ENCODE data around the gene HINFP.

HINFP gene

GRCh38 chr11:119106564-119107537 is 14.5 kb upstream of the HINFP start, which contains the start of gene C2CD2L:
TSS of gene C2CD2L (plus strand) at chr11:119107344. CDS start at chr11:119107742, 398 bp downstream.
- no peaks in the 10 kb centered on the region for H3K27me3 Mint-ChIP-seq (ENCODE audit: low read depth)
- peak within 1 kb of the TSS; percentile 89 to 93 (median 89) for H3K27ac Mint-ChIP-seq
- peak within 1 kb of the TSS; percentile 89 to 95 (median 91) for H3K4me3 Mint-ChIP-seq
- TF ChIP-seq, protein P1, sequence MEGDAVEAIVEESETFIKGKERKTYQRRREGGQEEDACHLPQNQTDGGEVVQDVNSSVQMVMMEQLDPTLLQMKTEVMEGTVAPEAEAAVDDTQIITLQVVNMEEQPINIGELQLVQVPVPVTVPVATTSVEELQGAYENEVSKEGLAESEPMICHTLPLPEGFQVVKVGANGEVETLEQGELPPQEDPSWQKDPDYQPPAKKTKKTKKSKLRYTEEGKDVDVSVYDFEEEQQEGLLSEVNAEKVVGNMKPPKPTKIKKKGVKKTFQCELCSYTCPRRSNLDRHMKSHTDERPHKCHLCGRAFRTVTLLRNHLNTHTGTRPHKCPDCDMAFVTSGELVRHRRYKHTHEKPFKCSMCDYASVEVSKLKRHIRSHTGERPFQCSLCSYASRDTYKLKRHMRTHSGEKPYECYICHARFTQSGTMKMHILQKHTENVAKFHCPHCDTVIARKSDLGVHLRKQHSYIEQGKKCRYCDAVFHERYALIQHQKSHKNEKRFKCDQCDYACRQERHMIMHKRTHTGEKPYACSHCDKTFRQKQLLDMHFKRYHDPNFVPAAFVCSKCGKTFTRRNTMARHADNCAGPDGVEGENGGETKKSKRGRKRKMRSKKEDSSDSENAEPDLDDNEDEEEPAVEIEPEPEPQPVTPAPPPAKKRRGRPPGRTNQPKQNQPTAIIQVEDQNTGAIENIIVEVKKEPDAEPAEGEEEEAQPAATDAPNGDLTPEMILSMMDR (IDR thresholded peaks at IDR 0.05; ENCODE audit: unreplicated experiment in 3 of 3): no peak
- peaks cover 49% of the 10 kb centered on the region for H3K4me1 Mint-ChIP-seq
- H3K9me3 Mint-ChIP-seq: no peaks in the 10 kb centered on the region
- H3K36me3 Mint-ChIP-seq (ENCODE audit: low read depth): peaks cover 11% of the 10 kb centered on the region

DNA sequence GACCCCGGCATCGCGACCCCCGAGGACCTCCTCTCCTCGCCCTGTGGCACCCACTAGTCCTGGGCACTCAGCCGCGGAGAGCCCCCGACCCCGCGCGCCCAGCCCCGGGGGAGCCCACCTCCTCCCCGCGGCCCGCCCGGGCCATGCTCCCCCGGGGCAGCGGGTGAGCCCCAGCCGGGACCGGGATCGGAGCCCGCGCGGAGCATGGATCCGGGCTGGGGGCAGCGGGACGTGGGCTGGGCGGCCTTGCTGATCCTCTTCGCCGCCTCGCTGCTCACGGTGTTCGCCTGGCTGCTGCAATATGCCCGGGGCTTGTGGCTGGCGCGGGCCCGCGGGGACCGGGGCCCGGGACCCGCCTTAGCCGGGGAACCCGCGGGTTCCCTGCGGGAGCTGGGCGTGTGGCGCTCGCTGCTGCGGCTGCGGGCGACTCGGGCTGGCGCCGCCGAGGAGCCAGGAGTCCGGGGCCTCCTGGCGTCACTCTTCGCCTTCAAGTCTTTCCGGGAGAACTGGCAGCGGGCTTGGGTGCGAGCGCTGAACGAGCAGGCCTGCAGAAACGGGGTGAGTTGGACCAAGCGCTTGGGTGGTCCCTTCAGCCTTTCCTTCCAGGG is 13.7 kb upstream of the HINFP start:
- Mint-ChIP-seq H3K27me3 (ENCODE audit: low read depth) (no peaks in the 10 kb centered on the region), H3K4me3 (peak overlapping the region; percentile 89 to 91 (median 89)), H3K36me3 (ENCODE audit: low read depth) (peaks cover 12% of the 10 kb centered on the region), H3K27ac (peak overlapping the region; percentile 40 to 56 (median 49)), H3K9me3 (no peaks in the 10 kb centered on the region), H3K4me1 (peaks cover 49% of the 10 kb centered on the region)
- TF ChIP-seq, protein P1 (IDR thresholded peaks at IDR 0.05; ENCODE audit: unreplicated experiment in 3 of 3): no peak

- Mint-ChIP-seq H3K9me3 (no peaks in the 10 kb centered on the region), H3K27ac (peak overlapping the region; percentile 40 to 56 (median 49)), H3K4me3 (peak overlapping the region; percentile 82 to 91 (median 89)), H3K27me3 (ENCODE audit: low read depth) (no peaks in the 10 kb centered on the region), H3K36me3 (ENCODE audit: low read depth) (peaks cover 12% of the 10 kb centered on the region), H3K4me1 (peaks cover 49% of the 10 kb centered on the region)
- TF ChIP-seq, protein P1 (IDR thresholded peaks at IDR 0.05; ENCODE audit: unreplicated experiment in 3 of 3): no peak
Observed at GRCh38 chr11:119108146-119108856, 13.1 kb upstream of the HINFP start.

DNA sequence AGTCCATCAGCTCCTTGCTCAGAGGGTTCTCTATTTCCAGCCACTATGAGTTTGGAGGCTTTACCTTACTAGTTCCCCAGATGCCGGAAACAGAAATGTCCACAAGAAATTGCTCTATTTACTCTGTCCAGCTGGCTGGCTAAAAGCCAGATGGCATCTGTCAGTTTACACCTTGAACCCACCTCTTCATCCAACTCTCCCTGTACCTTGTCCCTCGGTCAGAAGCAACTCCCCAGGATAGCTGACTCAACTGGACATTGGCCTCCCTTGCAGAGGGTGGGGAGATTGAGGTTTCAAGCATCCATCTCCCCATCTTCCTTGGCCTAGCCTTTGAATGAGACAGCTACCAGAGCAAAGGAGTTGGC is 12.5 kb upstream of the HINFP start:
- Mint-ChIP-seq H3K9me3 (no peaks in the 10 kb centered on the region), H3K4me3 (peak overlapping the region; percentile 82 to 91 (median 89)), H3K27ac (peak overlapping the region; percentile 40 to 56 (median 49)), H3K27me3 (ENCODE audit: low read depth) (no peaks in the 10 kb centered on the region), H3K4me1 (peaks cover 46% of the 10 kb centered on the region), H3K36me3 (ENCODE audit: low read depth) (peaks cover 12% of the 10 kb centered on the region)
- TF ChIP-seq, protein P1 (IDR thresholded peaks at IDR 0.05; ENCODE audit: unreplicated experiment in 3 of 3): no peak

DNA sequence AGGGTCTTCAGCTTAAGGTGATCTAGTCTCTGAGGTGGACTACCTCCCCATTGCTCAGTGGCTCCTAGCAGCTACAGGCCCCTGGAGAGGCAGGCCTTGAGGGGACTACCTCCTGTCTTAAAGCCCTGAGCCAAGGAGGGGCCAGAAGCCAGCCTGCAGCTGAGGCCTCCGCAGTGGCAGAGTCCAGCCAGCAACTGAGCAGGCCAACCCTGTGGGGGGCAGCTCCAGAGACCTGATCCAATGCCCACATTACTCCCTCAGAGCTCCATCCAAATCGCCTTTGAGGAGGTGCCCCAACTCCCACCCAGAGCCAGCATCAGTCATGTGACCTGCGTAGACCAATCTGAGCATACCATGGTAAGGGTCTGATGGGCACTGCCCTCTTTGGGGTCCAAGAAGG is 11.5 kb upstream of the HINFP start:
- H3K27ac Mint-ChIP-seq: no peak overlapping the region
- H3K4me3 Mint-ChIP-seq: peak overlapping the region; percentile 82 to 91 (median 89)
- peaks cover 17% of the 10 kb centered on the region for H3K36me3 Mint-ChIP-seq (ENCODE audit: low read depth)
- peaks cover 40% of the 10 kb centered on the region for H3K4me1 Mint-ChIP-seq
- TF ChIP-seq, protein P1 (IDR thresholded peaks at IDR 0.05; ENCODE audit: unreplicated experiment in 3 of 3): no peak
- H3K9me3 Mint-ChIP-seq: no peaks in the 10 kb centered on the region
- H3K27me3 Mint-ChIP-seq (ENCODE audit: low read depth): no peaks in the 10 kb centered on the region
